Liver (tissue), 9 donors: ENCODE measurements around the gene PCDHGC4. TPM values are rescaled to one million over a fixed set of nuclear protein-coding genes. Genes with fewer than 3 reads are reported as not detected.

Experiments used
- DNase-seq: peaks from one replicate; pipeline ENCODE4 v3.0.0-alpha.2; 2017; ENCODE audit warnings: low spot score
- H3K27ac ChIP-seq, 2 donors: one replicate each; pipeline ENCODE4 v1.7.0; 2013; ENCODE audit warnings: inconsistent platforms in 2 of 2, low read length in 2 of 2, control low read depth in 1 of 2, low read depth in 1 of 2, mild to moderate bottlenecking in 1 of 2
- H3K27me3 ChIP-seq, 4 donors: one replicate each; pipeline versions ENCODE4 v1.6.1 to v1.7.0; 2013; ENCODE audit warnings: low read length in 3 of 4, inconsistent platforms in 1 of 4, mild to moderate bottlenecking in 1 of 4, moderate library complexity in 1 of 4; ENCODE audit not compliant: control insufficient read depth in 4 of 4, insufficient read depth in 4 of 4
- H3K36me3 ChIP-seq, 4 donors: one replicate each; pipeline versions ENCODE4 v1.6.1 to v1.7.0; 2013; ENCODE audit warnings: low read length in 3 of 4, mild to moderate bottlenecking in 3 of 4, low read depth in 1 of 4, moderate library complexity in 1 of 4; ENCODE audit not compliant: control insufficient read depth in 4 of 4, insufficient read depth in 3 of 4
- H3K4me1 ChIP-seq, 4 donors: one replicate each; pipeline versions ENCODE4 v1.6.1 to v1.7.0; 2013; ENCODE audit warnings: low read length in 3 of 4, mild to moderate bottlenecking in 3 of 4, moderate library complexity in 1 of 4; ENCODE audit not compliant: control insufficient read depth in 4 of 4, insufficient read depth in 4 of 4
- H3K4me3 ChIP-seq, 3 donors: one replicate each; pipeline versions ENCODE4 v1.6.1 to v1.7.0; 2013; ENCODE audit warnings: low read length in 3 of 3, control low read depth in 1 of 3, low read depth in 1 of 3, mild to moderate bottlenecking in 1 of 3
- H3K9ac ChIP-seq, 2 donors: one replicate each; pipeline ENCODE4 v1.7.0; 2013; ENCODE audit warnings: low read length in 2 of 2, mild to moderate bottlenecking in 2 of 2, moderate library complexity in 2 of 2, control low read depth in 1 of 2, low read depth in 1 of 2
- H3K9me3 ChIP-seq, 4 donors: one replicate each; pipeline versions ENCODE4 v1.6.1 to v1.7.0; 2013; ENCODE audit warnings: low read length in 3 of 4; ENCODE audit not compliant: control insufficient read depth in 4 of 4
- ATF3 ChIP-seq: IDR thresholded peaks from 2 replicates; pipeline ENCODE4 v1.6.1; 2016; ENCODE audit warnings: antibody characterized with exemption
- CTCF ChIP-seq: fragments of 150-350 bp; IDR thresholded peaks from 2 replicates; pipeline ENCODE4 v1.5.1; 2017; ENCODE audit warnings: improper control_type of control experiment, low read depth, low read length; ENCODE audit not compliant: missing input control
- EGR1 ChIP-seq, 2 donors: IDR thresholded peaks; 2 replicates each; pipeline ENCODE4 v1.6.1; 2016 to 2018; ENCODE audit warnings: antibody characterized with exemption in 2 of 2, low read depth in 2 of 2
- FOXA1 ChIP-seq: IDR thresholded peaks from 2 replicates; pipeline ENCODE4 v1.6.1; 2016; ENCODE audit warnings: antibody characterized with exemption
- FOXA2 ChIP-seq: IDR thresholded peaks from 2 replicates; pipeline ENCODE4 v1.6.1; 2016; ENCODE audit warnings: antibody characterized with exemption
- GABPA ChIP-seq, 2 donors: IDR thresholded peaks in 1 of 2; conservative IDR thresholded peaks in 1 of 2; 2 replicates each; pipeline ENCODE4 v1.6.1; 2016; ENCODE audit warnings: antibody characterized with exemption in 2 of 2, mild to moderate bottlenecking in 1 of 2, moderate library complexity in 1 of 2
- HNF4A ChIP-seq, 2 donors: conservative IDR thresholded peaks; 2 replicates each; pipeline ENCODE4 v1.6.1; 2016; ENCODE audit warnings: antibody characterized with exemption in 2 of 2, mild to moderate bottlenecking in 2 of 2
- HNF4G ChIP-seq: IDR thresholded peaks from 2 replicates; pipeline ENCODE4 v1.6.1; 2016; ENCODE audit warnings: antibody characterized with exemption
- JUND ChIP-seq, 2 donors: IDR thresholded peaks; 2 replicates each; pipeline ENCODE4 v1.6.1; 2016; ENCODE audit warnings: antibody characterized with exemption in 2 of 2
- MAX ChIP-seq: IDR thresholded peaks from 2 replicates; pipeline ENCODE4 v1.6.1; 2016; ENCODE audit warnings: antibody characterized with exemption
- NR2F2 ChIP-seq: IDR thresholded peaks from 2 replicates; pipeline ENCODE4 v1.6.1; 2016; ENCODE audit warnings: antibody characterized with exemption
- REST ChIP-seq: IDR thresholded peaks from 2 replicates; pipeline ENCODE4 v1.6.1; 2016; ENCODE audit warnings: antibody characterized with exemption, mild to moderate bottlenecking
- RXRA ChIP-seq, 2 donors: IDR thresholded peaks; 2 replicates each; pipeline ENCODE4 v1.6.1; 2017 to 2018; ENCODE audit warnings: antibody characterized with exemption in 2 of 2, mild to moderate bottlenecking in 1 of 2
- SP1 ChIP-seq: IDR thresholded peaks from 2 replicates; pipeline ENCODE4 v1.6.1; 2018; ENCODE audit warnings: antibody characterized with exemption, mild to moderate bottlenecking
- TAF1 ChIP-seq: conservative IDR thresholded peaks from 2 replicates; pipeline ENCODE4 v1.6.1; 2016; ENCODE audit warnings: antibody characterized with exemption, mild to moderate bottlenecking
- YY1 ChIP-seq: IDR thresholded peaks from 2 replicates; pipeline ENCODE4 v1.6.1; 2016; ENCODE audit warnings: antibody characterized with exemption, mild to moderate bottlenecking
- ZBTB33 ChIP-seq: IDR thresholded peaks from 2 replicates; pipeline ENCODE4 v1.6.1; 2016; ENCODE audit warnings: antibody characterized with exemption
- WGBS: extraction: QIAGEN DNeasy Blood & Tissue Kit; methylation state at CpG from one replicate; pipeline ENCODE4 v1.1.7; 2013; 5-methylcytosine and 5-hydroxymethylcytosine counted together
- polyA plus RNA-seq, 2 donors: library from polyadenylated mRNA; stranded (reverse) in 1 of 2; unstranded in 1 of 2; fragments of 200-250 nt in 1 of 2; fragments of >200 nt in 1 of 2; fragmentation: Nextera tagmentation in 1 of 2; extraction: Ambion mirVana in 1 of 2; gene quantifications; one replicate each; pipeline versions ENCODE4 v1.2.1 to v1.2.3, GENCODE V29; 2013 to 2015
- total RNA-seq, 2 donors: library from RNA; depleted of rRNA; stranded (reverse); fragments of >200 nt; gene quantifications; one replicate each; pipeline ENCODE4 v1.2.3, GENCODE V29; 2014
- donor health status: healthy.
- donor health status: healthy.
- donor health status: healthy.
- donor health status: healthy.
- donor health status: healthy.

PCDHGC4 gene
- total and polyA plus RNA-seq, 4 donors: 0.33 to 1.4 TPM; not detected in 2

GRCh38 chr5:141493500-141494422 lies 8.9 kb downstream of the PCDHGC4 start:
- peaks cover 0 to 9% (median 4%) of the 10 kb centered on the region in 4 donors for H3K4me1 ChIP-seq
- no peaks in the 10 kb centered on the region for H3K36me3 ChIP-seq
- H3K27me3 ChIP-seq: no peaks in the 10 kb centered on the region
- WGBS: 80% methylated on average over 10 of the region's 10 CpGs
- no peak for TF ChIP-seq GABPA (IDR thresholded peaks at IDR 0.05 in 1 of 2, conservative IDR thresholded peaks at IDR 0.05 in 1 of 2)
- no peak for TF ChIP-seq ZBTB33
- no peak for TF ChIP-seq YY1
- TF ChIP-seq CTCF: no peak
- no peak for TF ChIP-seq JUND (IDR thresholded peaks at IDR 0.05)
- no peak for TF ChIP-seq HNF4A (conservative IDR thresholded peaks at IDR 0.05)
- no peak for TF ChIP-seq EGR1 (IDR thresholded peaks at IDR 0.05; ENCODE audit: low read depth in 2 of 2)
- no peak for TF ChIP-seq REST
- TF ChIP-seq FOXA1: no peak
- TF ChIP-seq TAF1: no peak
- TF ChIP-seq HNF4G: no peak
- H3K9ac ChIP-seq: no peak overlapping the region
- H3K4me3 ChIP-seq: no peak overlapping the region
- peaks cover 0 to 2% (median 0%) of the 10 kb centered on the region in 4 donors for H3K9me3 ChIP-seq
- H3K27ac ChIP-seq: no peak overlapping the region
- DNase-seq: no peak

- 63% methylated on average over 22 of the region's 22 CpGs for WGBS
- Histone ChIP-seq H3K4me1 (peaks cover 0 to 9% (median 4%) of the 10 kb centered on the region in 4 donors), H3K9ac (no peak overlapping the region), H3K36me3 (no peaks in the 10 kb centered on the region), H3K4me3 (no peak overlapping the region), H3K9me3 (peaks cover 0 to 2% (median 0%) of the 10 kb centered on the region in 4 donors), H3K27ac (no peak overlapping the region), H3K27me3 (no peaks in the 10 kb centered on the region)
- DNase-seq: no peak
- TF ChIP-seq ATF3 (no peak), TAF1 (no peak), NR2F2 (no peak), ZBTB33 (no peak), HNF4A (conservative IDR thresholded peaks at IDR 0.05) (no peak), GABPA (IDR thresholded peaks at IDR 0.05 in 1 of 2, conservative IDR thresholded peaks at IDR 0.05 in 1 of 2) (no peak), YY1 (no peak), MAX (no peak), RXRA (IDR thresholded peaks at IDR 0.05) (no peak), JUND (IDR thresholded peaks at IDR 0.05) (no peak), CTCF (no peak), SP1 (no peak), FOXA2 (no peak)
Measured at GRCh38 chr5:141494761-141495452, 10.1 kb downstream of the PCDHGC4 start.
